ENCODE results near the gene TTC28. TPM values are rescaled to one million over a fixed set of nuclear protein-coding genes. Genes with fewer than 3 reads are reported as not detected.

Gene TTC28
- total RNA-seq, 1 experiment from 2014 or later: 0.12 TPM

DNA sequence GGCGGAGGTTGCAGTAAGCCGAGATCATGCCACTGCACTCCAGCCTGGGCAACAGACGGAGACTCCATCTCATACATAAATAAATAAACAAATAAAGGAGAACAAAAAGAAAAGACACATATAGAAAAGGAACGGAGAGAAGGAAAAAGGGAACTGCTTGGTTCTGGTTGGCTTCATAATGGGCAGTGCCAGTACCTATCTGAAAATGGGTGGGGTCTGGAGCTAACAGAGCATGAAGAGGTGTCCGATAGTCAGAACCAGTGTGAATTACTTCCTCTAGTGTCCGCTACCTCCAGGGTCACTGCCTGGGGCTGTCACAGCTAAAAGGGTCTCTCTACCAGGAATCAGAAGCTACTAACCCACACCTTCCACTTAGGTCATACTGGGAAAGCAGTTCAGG is 27.2 kb upstream of the TTC28 start:
- no peak for ATAC-seq
- Histone ChIP-seq H3K4me1 (ENCODE audit: control insufficient read depth in 1 of 2, insufficient read depth in 2 of 2, low read length in 2 of 2) (peaks cover 0 to 7% of the 10 kb centered on the region in 2 experiments; a peak in 2 of 4 replicates), H3K27ac (ENCODE audit: low read depth, low read length) (no peak overlapping the region), H3K4me3 (replicated peaks in 1 of 2; ENCODE audit: low read depth in 1 of 2, low read length in 2 of 2) (no peak overlapping the region), H2AFZ (ENCODE audit: low read depth, low read length, poor library complexity, severe bottlenecking) (no peak overlapping the region), H3K9me2 (ENCODE audit: insufficient read depth) (no peaks in the 10 kb centered on the region), H3K9ac (ENCODE audit: low read length) (no peak overlapping the region), H3K36me3 (ENCODE audit: control insufficient read depth in 1 of 2, insufficient read depth in 2 of 2, low read length in 2 of 2) (peaks cover 16 to 24% of the 10 kb centered on the region in 2 experiments), H3K79me2 (ENCODE audit: insufficient read depth, low read length) (no peaks in the 10 kb centered on the region), H3K9me3 (ENCODE audit: control insufficient read depth in 1 of 2, insufficient read depth in 1 of 2, low read depth in 1 of 2, low read length in 2 of 2) (no peaks in the 10 kb centered on the region), H4K20me1 (ENCODE audit: insufficient read depth) (no peaks in the 10 kb centered on the region; the same call in 1 of the 2 replicates), H3K4me2 (ENCODE audit: low read length) (no peak overlapping the region), H3K27me3 (ENCODE audit: insufficient read depth, low read length) (no peaks in the 10 kb centered on the region)
- no peak for DNase-seq (ENCODE audit: low read depth, low spot score)
- CTCF ChIA-PET: no interaction called here
- RAD21 ChIA-PET (ENCODE audit: low non-redundant PET in 1 of 2, low total read pairs in 2 of 2, uncharacterized antibody in 2 of 2, unreplicated experiment in 2 of 2): no interaction called here
- intact Hi-C loops (cut with micrococcal nuclease): no loop called here
- POLR2A ChIA-PET: no interaction called here
- BruUV-seq (replicated peaks): no TSS peak
- TF ChIP-seq YY1 (IDR thresholded peaks at IDR 0.05; ENCODE audit: extremely low read depth, insufficient replicate concordance, low read depth, low read length): no peak
- TF ChIP-seq, protein P1, sequence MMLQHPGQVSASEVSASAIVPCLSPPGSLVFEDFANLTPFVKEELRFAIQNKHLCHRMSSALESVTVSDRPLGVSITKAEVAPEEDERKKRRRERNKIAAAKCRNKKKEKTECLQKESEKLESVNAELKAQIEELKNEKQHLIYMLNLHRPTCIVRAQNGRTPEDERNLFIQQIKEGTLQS (IDR thresholded peaks at IDR 0.05): no peak
- TF ChIP-seq SIN3A (IDR thresholded peaks at IDR 0.05; ENCODE audit: low read depth): no peak
- TF ChIP-seq EZH2phosphoT487 (IDR thresholded peaks at IDR 0.05; ENCODE audit: borderline replicate concordance): no peak
- no peak for TF ChIP-seq EGR1 (IDR thresholded peaks at IDR 0.05; ENCODE audit: low read depth)
- TF ChIP-seq POLR2AphosphoS5 (IDR thresholded peaks at IDR 0.05; ENCODE audit: low read depth, low read length): no peak
- no peak for TF ChIP-seq POLR2A (IDR thresholded peaks at IDR 0.05; ENCODE audit: borderline replicate concordance, extremely low read depth, insufficient read depth, insufficient read length)
- TF ChIP-seq CBX3 (IDR thresholded peaks at IDR 0.05; ENCODE audit: low read depth): no peak
- TF ChIP-seq FOSL1 (IDR thresholded peaks at IDR 0.05; ENCODE audit: low read depth): no peak
- no peak for TF ChIP-seq TCF7L2 (IDR thresholded peaks at IDR 0.05; ENCODE audit: borderline replicate concordance, extremely low read depth, insufficient read depth, insufficient read length)
- TF ChIP-seq, protein P2, sequence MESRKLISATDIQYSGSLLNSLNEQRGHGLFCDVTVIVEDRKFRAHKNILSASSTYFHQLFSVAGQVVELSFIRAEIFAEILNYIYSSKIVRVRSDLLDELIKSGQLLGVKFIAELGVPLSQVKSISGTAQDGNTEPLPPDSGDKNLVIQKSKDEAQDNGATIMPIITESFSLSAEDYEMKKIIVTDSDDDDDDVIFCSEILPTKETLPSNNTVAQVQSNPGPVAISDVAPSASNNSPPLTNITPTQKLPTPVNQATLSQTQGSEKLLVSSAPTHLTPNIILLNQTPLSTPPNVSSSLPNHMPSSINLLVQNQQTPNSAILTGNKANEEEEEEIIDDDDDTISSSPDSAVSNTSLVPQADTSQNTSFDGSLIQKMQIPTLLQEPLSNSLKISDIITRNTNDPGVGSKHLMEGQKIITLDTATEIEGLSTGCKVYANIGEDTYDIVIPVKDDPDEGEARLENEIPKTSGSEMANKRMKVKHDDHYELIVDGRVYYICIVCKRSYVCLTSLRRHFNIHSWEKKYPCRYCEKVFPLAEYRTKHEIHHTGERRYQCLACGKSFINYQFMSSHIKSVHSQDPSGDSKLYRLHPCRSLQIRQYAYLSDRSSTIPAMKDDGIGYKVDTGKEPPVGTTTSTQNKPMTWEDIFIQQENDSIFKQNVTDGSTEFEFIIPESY (IDR thresholded peaks at IDR 0.05; ENCODE audit: extremely low read depth, insufficient replicate concordance, low read length): no peak
- TF ChIP-seq ZNF274 (IDR thresholded peaks at IDR 0.05; ENCODE audit: low read depth, low read length): no peak
